IMR-90 (cell line): ENCODE data around the gene GPR89A.
"Not testable (repeated sequence)": the region's sequence is repeated elsewhere in the genome, so short reads cannot be mapped to it uniquely, and the experiment has no call there.

Source experiments
- POLR2A ChIP-seq: IDR thresholded peaks from 2 replicates; pipeline ENCODE4 v1.6.1; 2012; ENCODE audit warnings: mild to moderate bottlenecking, low read depth, low read length
- USF2 ChIP-seq: fragments of 150-350 bp; IDR thresholded peaks from 2 replicates; pipeline ENCODE4 v1.6.1; 2017; ENCODE audit warnings: mild to moderate bottlenecking, antibody characterized with exemption, low read length, low read depth

GRCh38 chr1:145599426-145599825 is 8.4 kb upstream of the GPR89A start:
- not testable (repeated sequence) for TF ChIP-seq POLR2A, USF2
